HEK293 (cell line): Measurements from ENCODE around the gene DCUN1D1.

ENCODE experiments used
- CTCF ChIA-PET: fragments of 350-600 bp; formaldehyde crosslinking; extraction: SDS; loops from one replicate; lab custom pipeline; 2021; ENCODE audit warnings: antibody characterized with exemption; lab: Yijun Ruan, JAX
- POLR2A ChIA-PET: fragments of 300-600 bp; formaldehyde crosslinking; extraction: SDS; loops from one replicate; lab custom pipeline; 2020; ENCODE audit warnings: antibody characterized with exemption, inconsistent platforms; lab: Yijun Ruan, JAX
- H3K27ac ChIP-seq: fragments of 200-500 bp; sonication (Bioruptor generic); 2 replicates; pipeline ENCODE4 v1.5.1; 2014; ENCODE audit warnings: low read depth, low read length, control low read depth, inconsistent platforms; ENCODE audit errors: extremely low read depth
- H3K36me3 ChIP-seq, 2 experiments: fragments of 200-500 bp in 1 of 2; sonication (Bioruptor generic) in 1 of 2; 1 replicate in 1 of 2; 2 replicates in 1 of 2; pipeline ENCODE4 v1.5.1; 2014 to 2017; ENCODE audit warnings: inconsistent platforms in 2 of 2, low read length in 2 of 2; ENCODE audit not compliant: control insufficient read depth in 2 of 2, insufficient read depth in 1 of 2
- H3K4me1 ChIP-seq: fragments of 200-500 bp; sonication (Bioruptor generic); 2 replicates; pipeline ENCODE4 v1.5.1; 2014; ENCODE audit warnings: mild to moderate bottlenecking, low read length, inconsistent platforms; ENCODE audit not compliant: control insufficient read depth, insufficient read depth
- H3K4me3 ChIP-seq: 2 replicates; pipeline ENCODE4 v1.5.1; 2011; ENCODE audit warnings: low read depth, mild to moderate bottlenecking, control low read depth, low read length, moderate library complexity
- H3K9me3 ChIP-seq: fragments of 200-500 bp; sonication (Bioruptor generic); 2 replicates; pipeline ENCODE4 v1.5.1; 2014; ENCODE audit warnings: low read depth, low read length, inconsistent platforms; ENCODE audit not compliant: control insufficient read depth, insufficient read depth
- ATF2 ChIP-seq: fragments of 450-650 bp; formaldehyde crosslinking; IDR thresholded peaks from 2 replicates; pipeline ENCODE4 v1.5.1; 2016; ENCODE audit warnings: missing biosample characterization, missing genetic modification characterization, low read depth
- EGR2 ChIP-seq: fragments of 450-650 bp; formaldehyde crosslinking; IDR thresholded peaks from 2 replicates; pipeline ENCODE4 v1.5.1; 2016; ENCODE audit warnings: low read depth, missing biosample characterization, missing genetic modification characterization
- HOXD13 ChIP-seq: sonication (generic); formaldehyde crosslinking; IDR thresholded peaks from 2 replicates; pipeline ENCODE4 v1.8.0; 2022; ENCODE audit warnings: missing genetic modification reagents, borderline replicate concordance
- SCRT1 ChIP-seq: fragments of 450-650 bp; formaldehyde crosslinking; IDR thresholded peaks from 2 replicates; pipeline ENCODE4 v1.5.1; 2016; ENCODE audit warnings: missing biosample characterization, missing genetic modification characterization, borderline replicate concordance
- SP7 ChIP-seq: fragments of 450-650 bp; formaldehyde crosslinking; IDR thresholded peaks from 2 replicates; pipeline ENCODE4 v1.5.1; 2016; ENCODE audit warnings: missing biosample characterization, missing genetic modification characterization
- YY2 ChIP-seq: fragments of 450-650 bp; formaldehyde crosslinking; IDR thresholded peaks from 2 replicates; pipeline ENCODE4 v1.5.1; 2016; ENCODE audit warnings: missing biosample characterization, missing genetic modification characterization
- ZBTB1 ChIP-seq: fragments of 450-650 bp; formaldehyde crosslinking; IDR thresholded peaks from 2 replicates; pipeline ENCODE4 v1.5.1; 2016; ENCODE audit warnings: missing biosample characterization, missing genetic modification characterization
- ZBTB20 ChIP-seq: fragments of 450-650 bp; formaldehyde crosslinking; IDR thresholded peaks from 2 replicates; pipeline ENCODE4 v1.5.1; 2016; ENCODE audit warnings: missing biosample characterization, missing genetic modification characterization
- ZBTB48 ChIP-seq: fragments of 450-650 bp; formaldehyde crosslinking; IDR thresholded peaks from 2 replicates; pipeline ENCODE4 v1.5.1; 2016; ENCODE audit warnings: missing biosample characterization, missing genetic modification characterization
- ZFP37 ChIP-seq: fragments of 450-650 bp; formaldehyde crosslinking; IDR thresholded peaks from 2 replicates; pipeline ENCODE4 v1.5.1; 2016; ENCODE audit warnings: missing biosample characterization, missing genetic modification characterization
- ZNF157 ChIP-seq: fragments of 450-650 bp; formaldehyde crosslinking; IDR thresholded peaks from 2 replicates; pipeline ENCODE4 v1.5.1; 2016; ENCODE audit warnings: missing biosample characterization, missing genetic modification characterization
- ZNF239 ChIP-seq: fragments of 450-650 bp; formaldehyde crosslinking; IDR thresholded peaks from 2 replicates; pipeline ENCODE4 v1.5.1; 2016; ENCODE audit warnings: missing biosample characterization, missing genetic modification characterization
- ZNF292 ChIP-seq: fragments of 450-650 bp; formaldehyde crosslinking; IDR thresholded peaks from 2 replicates; pipeline ENCODE4 v1.5.1; 2016; ENCODE audit warnings: low read depth, missing biosample characterization, missing genetic modification characterization, borderline replicate concordance
- ZNF341 ChIP-seq: fragments of 450-650 bp; formaldehyde crosslinking; IDR thresholded peaks from 2 replicates; pipeline ENCODE4; 2016; ENCODE audit warnings: low read depth, missing biosample characterization, missing genetic modification characterization
- ZNF514 ChIP-seq: fragments of 450-650 bp; formaldehyde crosslinking; IDR thresholded peaks from 2 replicates; pipeline ENCODE4 v1.5.1; 2016; ENCODE audit warnings: missing biosample characterization, missing genetic modification characterization
- ZNF548 ChIP-seq: fragments of 450-650 bp; formaldehyde crosslinking; IDR thresholded peaks from 2 replicates; pipeline ENCODE4 v1.5.1; 2016; ENCODE audit warnings: missing biosample characterization, missing genetic modification characterization
- ZNF555 ChIP-seq: fragments of 450-650 bp; formaldehyde crosslinking; conservative IDR thresholded peaks from 2 replicates; pipeline ENCODE4 v1.5.1; 2017; ENCODE audit warnings: missing biosample characterization, mild to moderate bottlenecking, missing genetic modification characterization, inconsistent platforms
- ZNF561 ChIP-seq: fragments of 450-650 bp; IDR thresholded peaks from 2 replicates; pipeline ENCODE4 v1.5.1; 2018; ENCODE audit warnings: missing biosample characterization, missing genetic modification characterization, borderline replicate concordance
- ZNF571 ChIP-seq: fragments of 450-650 bp; formaldehyde crosslinking; IDR thresholded peaks from 2 replicates; pipeline ENCODE4 v1.5.0; 2017; ENCODE audit warnings: missing biosample characterization, missing genetic modification characterization
- ZNF600 ChIP-seq: fragments of 450-650 bp; formaldehyde crosslinking; IDR thresholded peaks from 2 replicates; pipeline ENCODE4 v1.5.1; 2016; ENCODE audit warnings: missing biosample characterization, missing genetic modification characterization
- ZNF670 ChIP-seq: fragments of 450-650 bp; formaldehyde crosslinking; IDR thresholded peaks from 2 replicates; pipeline ENCODE4 v1.5.1; 2016; ENCODE audit warnings: missing biosample characterization, missing genetic modification characterization, low read depth
- ZNF701 ChIP-seq: fragments of 450-650 bp; formaldehyde crosslinking; IDR thresholded peaks from 2 replicates; pipeline ENCODE4 v1.5.1; 2016; ENCODE audit warnings: missing biosample characterization, missing genetic modification characterization
- ZNF76 ChIP-seq: fragments of 450-650 bp; formaldehyde crosslinking; IDR thresholded peaks from 2 replicates; pipeline ENCODE4; 2016; ENCODE audit warnings: low read depth, missing biosample characterization, missing genetic modification characterization, borderline replicate concordance
- ZNF768 ChIP-seq: fragments of 450-650 bp; formaldehyde crosslinking; IDR thresholded peaks from 2 replicates; pipeline ENCODE4 v1.5.1; 2018; ENCODE audit warnings: missing biosample characterization, mild to moderate bottlenecking, missing genetic modification characterization
- ZSCAN23 ChIP-seq: fragments of 450-650 bp; formaldehyde crosslinking; IDR thresholded peaks from 2 replicates; pipeline ENCODE4 v1.5.1; 2016; ENCODE audit warnings: missing biosample characterization, missing genetic modification characterization

DCUN1D1 gene

GRCh38 chr3:182925944-182926337 is 54.4 kb downstream of the DCUN1D1 start:
- Histone ChIP-seq H3K4me3 (no peak overlapping the region), H3K27ac (no peak overlapping the region), H3K36me3 (no peaks in the 10 kb centered on the region), H3K4me1 (no peaks in the 10 kb centered on the region), H3K9me3 (no peaks in the 10 kb centered on the region)
- ChIA-PET POLR2A (no interaction called here), CTCF (interaction anchor here (0.6 kb wide), 1 partner anchor 637 kb away, joined by 3 read pairs; no protein-coding TSS in a partner anchor)
- TF ChIP-seq ZNF76 (tag by site-specific recombination) (no peak), ZNF514 (tag by site-specific recombination) (no peak), ZBTB48 (no peak), SP7 (tag by site-specific recombination) (no peak), ZNF341 (tag by site-specific recombination) (no peak), ZFP37 (tag by site-specific recombination) (no peak), ZBTB20 (tag by site-specific recombination) (no peak), HOXD13 (no peak), ZNF600 (tag by site-specific recombination) (no peak), ZBTB1 (tag by site-specific recombination) (no peak)

GRCh38 chr3:182925330-182925943 is 54.9 kb downstream of the DCUN1D1 start:
- H3K27ac ChIP-seq: no peak overlapping the region
- TF ChIP-seq ZNF239 (tag by site-specific recombination): no peak
- TF ChIP-seq ZNF670 (tag by site-specific recombination): no peak
- TF ChIP-seq ZNF561 (tag by site-specific recombination): no peak
- no peak for TF ChIP-seq EGR2 (tag by site-specific recombination)
- no peak for TF ChIP-seq ATF2 (tag by site-specific recombination)
- TF ChIP-seq ZNF341 (tag by site-specific recombination): no peak
- no peak for TF ChIP-seq ZNF555
- no peak for TF ChIP-seq ZNF701
- TF ChIP-seq SCRT1: no peak
- no peak for TF ChIP-seq YY2 (tag by site-specific recombination)
- no peak for TF ChIP-seq ZNF548 (tag by site-specific recombination)
- no peak for TF ChIP-seq ZNF768 (tag by site-specific recombination)
- no peak for TF ChIP-seq ZSCAN23
- no peak for TF ChIP-seq ZNF157 (tag by site-specific recombination)
- TF ChIP-seq ZNF292 (tag by site-specific recombination): no peak
- no peak for TF ChIP-seq ZNF571 (tag by site-specific recombination)
- TF ChIP-seq, all 188 proteins: peak for 0
- CTCF ChIA-PET: no interaction called here
- Histone ChIP-seq H3K4me1 (no peaks in the 10 kb centered on the region), H3K4me3 (no peak overlapping the region), H3K36me3 (no peaks in the 10 kb centered on the region), H3K9me3 (no peaks in the 10 kb centered on the region)
- POLR2A ChIA-PET: no interaction called here
